Esophagus (tissue), 2 donors: ENCODE data around the gene CCDC6. TPM values are rescaled to one million over a fixed set of nuclear protein-coding genes. Genes with fewer than 3 reads are reported as not detected.
"Not testable (repeated sequence)": the region's sequence is repeated elsewhere in the genome, so short reads cannot be mapped to it uniquely, and the experiment has no call there.

Experiments used
- H3K27ac ChIP-seq, 2 donors: one replicate each; pipeline ENCODE4 v1.5.1; 2013; ENCODE audit warnings: low read depth in 2 of 2, mild to moderate bottlenecking in 2 of 2, inconsistent platforms in 1 of 2, low read length in 1 of 2, moderate library complexity in 1 of 2
- H3K27me3 ChIP-seq, 2 donors: one replicate each; pipeline ENCODE4 v1.6.1; 2013; ENCODE audit warnings: low read length in 2 of 2, control low read depth in 1 of 2, mild to moderate bottlenecking in 1 of 2; ENCODE audit not compliant: insufficient read depth in 2 of 2, control insufficient read depth in 1 of 2
- H3K36me3 ChIP-seq, 2 donors: one replicate each; pipeline ENCODE4 v1.6.1; 2013; ENCODE audit warnings: low read length in 1 of 2; ENCODE audit not compliant: control insufficient read depth in 2 of 2, insufficient read depth in 2 of 2
- H3K4me1 ChIP-seq, 2 donors: one replicate each; pipeline ENCODE4 v1.6.1; 2013; ENCODE audit warnings: low read length in 1 of 2; ENCODE audit not compliant: control insufficient read depth in 2 of 2, insufficient read depth in 2 of 2
- H3K4me3 ChIP-seq, 2 donors: one replicate each; pipeline ENCODE4 v1.5.1; 2013; ENCODE audit warnings: low read length in 2 of 2, mild to moderate bottlenecking in 2 of 2, low read depth in 1 of 2, moderate library complexity in 1 of 2
- H3K9me3 ChIP-seq, 2 donors: one replicate each; pipeline ENCODE4 v1.6.1; 2013; ENCODE audit warnings: mild to moderate bottlenecking in 2 of 2, low read depth in 1 of 2, low read length in 1 of 2, moderate library complexity in 1 of 2; ENCODE audit not compliant: control insufficient read depth in 2 of 2, insufficient read depth in 1 of 2
- WGBS, 2 donors: extraction: QIAGEN DNeasy Blood & Tissue Kit; methylation state at CpG; one replicate each; pipeline ENCODE4 v1.1.7; 2013; 5-methylcytosine and 5-hydroxymethylcytosine counted together
- polyA plus RNA-seq, 2 donors: library from polyadenylated mRNA; stranded (reverse); fragments of 200-250 nt; gene quantifications; one replicate each; pipeline ENCODE4 v1.2.3, GENCODE V29; 2013
- donor health status: healthy with polysubstance abuse.
- donor health status: Bipolar disorder and iron deficiency.

Gene CCDC6
- polyA plus RNA-seq, 2 donors: 23.2 to 25.9 TPM

GRCh38 chr10:59750155-59750945 lies 156.0 kb downstream of the CCDC6 start:
- peaks cover 0 to 2% of the 10 kb centered on the region in 2 donors for H3K27me3 ChIP-seq
- H3K27ac ChIP-seq: no peak overlapping the region
- H3K9me3 ChIP-seq: no peaks in the 10 kb centered on the region
- no peak overlapping the region for H3K4me3 ChIP-seq
- H3K4me1 ChIP-seq: no peaks in the 10 kb centered on the region
- 64 to 66% methylated on average over 12 of the region's 12 CpGs for WGBS, 2 donors
- no peaks in the 10 kb centered on the region for H3K36me3 ChIP-seq

GRCh38 chr10:59748834-59749233 lies 157.5 kb downstream of the CCDC6 start:
- Histone ChIP-seq H3K36me3 (no peaks in the 10 kb centered on the region), H3K9me3 (peaks cover 0 to 4% of the 10 kb centered on the region in 2 donors), H3K27me3 (peaks cover 0 to 2% of the 10 kb centered on the region in 2 donors), H3K4me3 (no peak overlapping the region), H3K4me1 (no peaks in the 10 kb centered on the region), H3K27ac (no peak overlapping the region)
- WGBS, 2 donors: 39 to 55% methylated on average over 1 of the region's 1 CpG

- no peaks in the 10 kb centered on the region for H3K4me1 ChIP-seq
- peaks cover 0 to 2% of the 10 kb centered on the region in 2 donors for H3K27me3 ChIP-seq
- H3K9me3 ChIP-seq: peaks cover 0 to 6% of the 10 kb centered on the region in 2 donors
- no peaks in the 10 kb centered on the region for H3K36me3 ChIP-seq
- no peak overlapping the region for H3K4me3 ChIP-seq
- 61 to 86% methylated on average over 2 of the region's 2 CpGs for WGBS, 2 donors
- H3K27ac ChIP-seq: no peak overlapping the region
Measured at GRCh38 chr10:59745163-59745650, 161.1 kb downstream of the CCDC6 start.

GRCh38 chr10:59744762-59745161 lies 161.6 kb downstream of the CCDC6 start:
- not testable (repeated sequence) for H3K9me3 ChIP-seq, H3K27ac ChIP-seq, H3K36me3 ChIP-seq, H3K4me3 ChIP-seq, H3K4me1 ChIP-seq, H3K27me3 ChIP-seq
- 49 to 53% methylated on average over 6 of the region's 6 CpGs for WGBS, 2 donors

- not testable (repeated sequence) for H3K36me3 ChIP-seq, H3K4me1 ChIP-seq, H3K9me3 ChIP-seq, H3K27me3 ChIP-seq, H3K4me3 ChIP-seq, H3K27ac ChIP-seq
- 93 to 95% methylated on average over 32 of the region's 32 CpGs for WGBS, 2 donors
Measured at GRCh38 chr10:59744156-59744555, 162.2 kb downstream of the CCDC6 start.

- Histone ChIP-seq H3K27ac (peak overlapping the region in 1 of 2 donors; percentile 45), H3K9me3 (peaks cover under 1 to 6% of the 10 kb centered on the region in 2 donors), H3K4me3 (no peak overlapping the region), H3K4me1 (no peaks in the 10 kb centered on the region), H3K36me3 (no peaks in the 10 kb centered on the region), H3K27me3 (no peaks in the 10 kb centered on the region)
- WGBS, 2 donors: 82 to 87% methylated on average over 5 of the region's 5 CpGs
Measured at GRCh38 chr10:59741583-59741982, 164.8 kb downstream of the CCDC6 start.

- peak overlapping the region in 1 of 2 donors; percentile 53 for H3K27ac ChIP-seq
- no peaks in the 10 kb centered on the region for H3K4me1 ChIP-seq
- no peaks in the 10 kb centered on the region for H3K36me3 ChIP-seq
- H3K9me3 ChIP-seq: peaks cover 2 to 6% of the 10 kb centered on the region in 2 donors
- H3K4me3 ChIP-seq: no peak overlapping the region
- H3K27me3 ChIP-seq: no peaks in the 10 kb centered on the region
Measured at GRCh38 chr10:59741048-59741447, 165.3 kb downstream of the CCDC6 start.

Other genes with a start within 250 kb of the CCDC6 start
- gene SLC16A9, start 196.7 kb downstream of the CCDC6 start, polyA plus RNA-seq: 1 to 10 TPM; 4.9 to 6.8 TPM
- gene MRLN, start 153.1 kb downstream of the CCDC6 start, polyA plus RNA-seq: not detected